ENCODE data around the gene GPR33. TPM values are rescaled to one million over a fixed set of nuclear protein-coding genes. Genes with fewer than 3 reads are reported as not detected.
"Not testable (repeated sequence)": the region's sequence is repeated elsewhere in the genome, so short reads cannot be mapped to it uniquely, and the experiment has no call there.

GPR33 gene
- polyA plus RNA-seq, 1 experiment: not detected

- ChIA-PET POLR2A (no interaction called here), CTCF (no interaction called here)
- Histone ChIP-seq H3K27ac (ENCODE audit: low read depth, low read length) (no peak overlapping the region), H3K27me3 (ENCODE audit: control insufficient read depth, insufficient read depth, low read length) (peaks cover 3% of the 10 kb centered on the region), H3K4me3 (ENCODE audit: low read depth, low read length) (no peak overlapping the region), H3K9me3 (ENCODE audit: control insufficient read depth, insufficient read depth, low read length) (no peaks in the 10 kb centered on the region)
- no peak for DNase-seq (ENCODE audit: low read depth, low spot score)
- TF ChIP-seq, protein P1, sequence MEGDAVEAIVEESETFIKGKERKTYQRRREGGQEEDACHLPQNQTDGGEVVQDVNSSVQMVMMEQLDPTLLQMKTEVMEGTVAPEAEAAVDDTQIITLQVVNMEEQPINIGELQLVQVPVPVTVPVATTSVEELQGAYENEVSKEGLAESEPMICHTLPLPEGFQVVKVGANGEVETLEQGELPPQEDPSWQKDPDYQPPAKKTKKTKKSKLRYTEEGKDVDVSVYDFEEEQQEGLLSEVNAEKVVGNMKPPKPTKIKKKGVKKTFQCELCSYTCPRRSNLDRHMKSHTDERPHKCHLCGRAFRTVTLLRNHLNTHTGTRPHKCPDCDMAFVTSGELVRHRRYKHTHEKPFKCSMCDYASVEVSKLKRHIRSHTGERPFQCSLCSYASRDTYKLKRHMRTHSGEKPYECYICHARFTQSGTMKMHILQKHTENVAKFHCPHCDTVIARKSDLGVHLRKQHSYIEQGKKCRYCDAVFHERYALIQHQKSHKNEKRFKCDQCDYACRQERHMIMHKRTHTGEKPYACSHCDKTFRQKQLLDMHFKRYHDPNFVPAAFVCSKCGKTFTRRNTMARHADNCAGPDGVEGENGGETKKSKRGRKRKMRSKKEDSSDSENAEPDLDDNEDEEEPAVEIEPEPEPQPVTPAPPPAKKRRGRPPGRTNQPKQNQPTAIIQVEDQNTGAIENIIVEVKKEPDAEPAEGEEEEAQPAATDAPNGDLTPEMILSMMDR (IDR thresholded peaks at IDR 0.05; ENCODE audit: low read depth, low read length): no peak
Measured at GRCh38 chr14:31466554-31466953, 21.3 kb downstream of the GPR33 start.

DNA sequence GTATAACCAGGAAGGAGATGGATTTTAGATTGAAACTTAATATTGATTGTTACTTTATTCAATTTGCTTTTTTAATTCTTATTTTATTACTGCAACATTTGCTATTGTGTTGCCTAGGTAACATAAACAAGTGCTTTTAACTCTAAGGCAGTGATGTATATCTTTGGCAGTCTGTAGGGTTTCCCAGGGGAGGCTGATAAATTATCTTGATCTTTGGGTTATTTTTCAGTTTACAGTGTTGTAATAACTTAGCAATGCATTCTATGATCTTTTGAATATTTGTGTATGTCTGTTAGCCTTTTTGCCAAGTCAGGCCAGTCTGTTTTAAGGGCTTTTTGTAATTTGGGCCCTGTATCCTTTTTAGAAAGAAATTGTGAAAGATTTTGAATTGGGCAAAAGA is 22.7 kb downstream of the GPR33 start:
- H3K9me3 ChIP-seq (ENCODE audit: control insufficient read depth, insufficient read depth, low read length): no peaks in the 10 kb centered on the region
- H3K27ac ChIP-seq (ENCODE audit: low read depth, low read length): no peak overlapping the region
- H3K4me3 ChIP-seq (ENCODE audit: low read depth, low read length): no peak overlapping the region
- ChIA-PET POLR2A (no interaction called here), CTCF (no interaction called here)
- TF ChIP-seq, protein P1 (IDR thresholded peaks at IDR 0.05; ENCODE audit: low read depth, low read length): no peak
- no peaks in the 10 kb centered on the region for H3K27me3 ChIP-seq (ENCODE audit: control insufficient read depth, insufficient read depth, low read length)
- no peak for DNase-seq (ENCODE audit: low read depth, low spot score)

GRCh38 chr14:31462450-31462849 is 25.4 kb downstream of the GPR33 start:
- H3K27ac ChIP-seq (ENCODE audit: low read depth, low read length); H3K27me3 ChIP-seq (ENCODE audit: control insufficient read depth, insufficient read depth, low read length); H3K9me3 ChIP-seq (ENCODE audit: control insufficient read depth, insufficient read depth, low read length); DNase-seq (ENCODE audit: low read depth, low spot score); H3K4me3 ChIP-seq (ENCODE audit: low read depth, low read length); POLR2A ChIA-PET; CTCF ChIA-PET: not testable (repeated sequence)

DNA sequence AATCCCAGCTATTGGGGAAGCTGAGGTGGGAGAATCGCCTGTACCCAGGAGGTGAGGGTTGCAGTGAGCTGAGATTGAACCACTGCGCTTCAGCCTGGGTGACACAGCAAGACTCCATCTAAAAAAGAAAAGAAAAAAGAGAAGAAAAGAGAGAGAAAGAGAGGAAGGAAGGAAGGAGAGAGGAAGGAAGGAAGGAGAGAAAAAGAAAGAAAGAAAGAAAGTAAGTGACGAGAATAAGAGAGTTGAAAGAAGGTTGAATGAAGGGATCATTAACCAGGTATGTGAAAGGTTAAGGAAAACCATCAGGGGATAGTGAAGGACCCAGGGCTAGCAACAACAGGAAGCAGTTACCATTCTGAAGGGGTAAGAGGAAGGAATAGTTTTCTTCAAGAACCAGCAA is 26.3 kb downstream of the GPR33 start:
- H3K27me3 ChIP-seq (ENCODE audit: control insufficient read depth, insufficient read depth, low read length): no peaks in the 10 kb centered on the region
- no peak overlapping the region for H3K4me3 ChIP-seq (ENCODE audit: low read depth, low read length)
- no peak for DNase-seq (ENCODE audit: low read depth, low spot score)
- ChIA-PET POLR2A (no interaction called here), CTCF (no interaction called here)
- H3K27ac ChIP-seq (ENCODE audit: low read depth, low read length): no peak overlapping the region
- no peaks in the 10 kb centered on the region for H3K9me3 ChIP-seq (ENCODE audit: control insufficient read depth, insufficient read depth, low read length)
- TF ChIP-seq, protein P1 (IDR thresholded peaks at IDR 0.05; ENCODE audit: low read depth, low read length): no peak

DNA sequence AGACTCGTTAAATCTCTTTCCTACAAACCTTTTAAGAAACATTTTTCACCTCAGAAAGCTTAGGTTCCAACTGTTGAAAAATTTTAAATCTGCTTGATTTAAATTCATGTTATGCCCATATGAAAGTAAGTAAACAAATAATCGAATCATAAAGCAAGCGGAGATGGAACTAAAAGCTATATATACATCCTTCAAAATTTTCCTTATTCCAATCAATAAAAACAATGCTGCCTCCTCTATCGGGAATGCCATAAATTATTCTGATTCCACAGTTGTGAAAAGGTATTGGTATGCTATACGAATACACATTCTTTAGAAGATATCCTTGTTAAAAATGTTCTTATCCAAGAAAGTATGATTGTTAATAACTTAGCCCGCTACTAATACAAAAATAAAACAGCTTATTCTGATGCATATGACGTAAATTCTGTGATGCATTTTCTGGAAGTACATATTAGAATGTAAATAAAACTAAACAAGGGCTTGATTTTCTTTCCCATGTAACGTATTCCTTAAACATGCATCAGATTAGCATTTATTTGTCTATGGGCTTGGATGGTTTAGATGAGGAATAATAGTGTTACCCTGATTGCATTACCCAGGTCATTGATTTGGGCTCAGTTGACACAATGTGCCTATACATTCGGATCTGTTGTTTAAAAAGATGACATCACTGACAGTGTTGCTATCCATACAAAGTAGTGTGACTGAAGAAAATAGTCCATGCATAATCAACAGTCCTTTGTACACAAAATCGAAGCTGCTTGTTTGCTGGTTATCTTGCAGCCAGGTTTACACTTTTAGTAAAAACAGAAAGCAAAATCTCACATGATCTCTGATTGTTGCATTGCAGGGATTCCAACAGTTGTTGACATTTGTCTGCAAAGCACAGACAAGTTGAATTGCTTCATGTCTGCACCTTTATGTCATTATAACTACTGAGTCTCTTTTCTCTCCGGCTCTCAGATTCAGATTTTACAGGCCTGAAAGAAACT is 29.9 kb downstream of the GPR33 start:
- ChIA-PET POLR2A (interaction anchor here (0.5 to 1.6 kb wide), 5 partner anchors 16 to 257 kb away, joined by 3 to 12 read pairs (median 4); partner anchors contain the start of gene HEATR5A), CTCF (interaction anchor here (1.1 to 3.0 kb wide), 3 partner anchors 9 to 796 kb away, joined by 3 to 12 read pairs (median 11); partner anchors contain the start of gene HEATR5A)

More for the DNA sequence above, 29.9 kb downstream of the GPR33 start:
- peak overlapping the region; percentile 86 for H3K4me3 ChIP-seq (ENCODE audit: low read depth, low read length)
- H3K9me3 ChIP-seq (ENCODE audit: control insufficient read depth, insufficient read depth, low read length): no peaks in the 10 kb centered on the region
- TF ChIP-seq, protein P1 (IDR thresholded peaks at IDR 0.05; ENCODE audit: low read depth, low read length): no peak
- no peak overlapping the region for H3K27ac ChIP-seq (ENCODE audit: low read depth, low read length)
- no peaks in the 10 kb centered on the region for H3K27me3 ChIP-seq (ENCODE audit: control insufficient read depth, insufficient read depth, low read length)
- DNase-seq (ENCODE audit: low read depth, low spot score): no peak

Data from AG04450 (cell line).